ENCODE results near the gene SOWAHC. TPM values are rescaled to one million over a fixed set of nuclear protein-coding genes. Genes with fewer than 3 reads are reported as not detected.

SOWAHC gene
- total RNA-seq, 1 donor from 2014 or later = 16.5 TPM

GRCh38 chr2:109644571-109645275 lies 30.6 kb downstream of the SOWAHC start:
- Mint-ChIP-seq H3K4me1 (ENCODE audit: low read depth, unreplicated experiment) (peaks cover 22% of the 10 kb centered on the region), H3K36me3 (ENCODE audit: low read depth, unreplicated experiment) (no peaks in the 10 kb centered on the region), H3K4me3 (ENCODE audit: unreplicated experiment) (no peak overlapping the region), H3K9me3 (ENCODE audit: unreplicated experiment) (no peaks in the 10 kb centered on the region), H3K27ac (ENCODE audit: unreplicated experiment) (peak overlapping the region; percentile 85), H3K27me3 (ENCODE audit: low read depth, unreplicated experiment) (no peaks in the 10 kb centered on the region)
- no peak overlapping the region for H3K9ac ChIP-seq (ENCODE audit: low read length)
- H3K4me3 ChIP-seq (ENCODE audit: insufficient read depth, low read depth, low read length) = no peak overlapping the region
- peaks cover 7% of the 10 kb centered on the region for H3K4me1 ChIP-seq (ENCODE audit: insufficient read depth, low read length)
- peak overlapping the region; percentile 59 for H2AFZ ChIP-seq (ENCODE audit: low read depth, low read length)
- TF ChIP-seq EZH2 (IDR thresholded peaks at IDR 0.05; ENCODE audit: insufficient read depth, low read length) (no peak), CTCF (IDR thresholded peaks at IDR 0.05; ENCODE audit: insufficient read depth, low read depth, low read length) (no peak)
- H3K79me2 ChIP-seq (ENCODE audit: insufficient read depth, low read length) = no peaks in the 10 kb centered on the region
- no peak for DNase-seq (ENCODE audit: low read depth)
- no peak for FAIRE-seq
- H4K20me1 ChIP-seq (ENCODE audit: insufficient read depth, low read length) = no peaks in the 10 kb centered on the region
- H3K36me3 ChIP-seq (ENCODE audit: insufficient read depth, low read length) = no peaks in the 10 kb centered on the region
- H3K9me3 ChIP-seq (ENCODE audit: insufficient read depth, low read depth, low read length) = no peaks in the 10 kb centered on the region
- peak overlapping the region; percentile 51 for H3K4me2 ChIP-seq (ENCODE audit: low read length)
- H3K27me3 ChIP-seq (ENCODE audit: insufficient read depth, low read length) = no peaks in the 10 kb centered on the region
- H3K27ac ChIP-seq (ENCODE audit: low read depth, low read length) = no peak overlapping the region

GRCh38 chr2:109645412-109646184 lies 31.4 kb downstream of the SOWAHC start:
- Mint-ChIP-seq H3K4me3 (ENCODE audit: unreplicated experiment) (no peak overlapping the region), H3K9me3 (ENCODE audit: unreplicated experiment) (no peaks in the 10 kb centered on the region), H3K36me3 (ENCODE audit: low read depth, unreplicated experiment) (no peaks in the 10 kb centered on the region), H3K4me1 (ENCODE audit: low read depth, unreplicated experiment) (peaks cover 22% of the 10 kb centered on the region), H3K27me3 (ENCODE audit: low read depth, unreplicated experiment) (no peaks in the 10 kb centered on the region), H3K27ac (ENCODE audit: unreplicated experiment) (peak overlapping the region; percentile 85)
- FAIRE-seq (no peak), DNase-seq (ENCODE audit: low read depth) (no peak)
- peaks cover 7% of the 10 kb centered on the region for H3K4me1 ChIP-seq (ENCODE audit: insufficient read depth, low read length)
- no peak overlapping the region for H3K27ac ChIP-seq (ENCODE audit: low read depth, low read length)
- no peak overlapping the region for H3K4me2 ChIP-seq (ENCODE audit: low read length)
- no peaks in the 10 kb centered on the region for H4K20me1 ChIP-seq (ENCODE audit: insufficient read depth, low read length)
- H3K79me2 ChIP-seq (ENCODE audit: insufficient read depth, low read length) = no peaks in the 10 kb centered on the region
- no peaks in the 10 kb centered on the region for H3K9me3 ChIP-seq (ENCODE audit: insufficient read depth, low read depth, low read length)
- no peak overlapping the region for H2AFZ ChIP-seq (ENCODE audit: low read depth, low read length)
- no peaks in the 10 kb centered on the region for H3K27me3 ChIP-seq (ENCODE audit: insufficient read depth, low read length)
- no peak for TF ChIP-seq EZH2 (IDR thresholded peaks at IDR 0.05; ENCODE audit: insufficient read depth, low read length)
- no peak for TF ChIP-seq CTCF (IDR thresholded peaks at IDR 0.05; ENCODE audit: insufficient read depth, low read depth, low read length)
- no peak overlapping the region for H3K9ac ChIP-seq (ENCODE audit: low read length)
- H3K4me3 ChIP-seq (ENCODE audit: insufficient read depth, low read depth, low read length) = no peak overlapping the region
- no peaks in the 10 kb centered on the region for H3K36me3 ChIP-seq (ENCODE audit: insufficient read depth, low read length)

Measured in astrocyte (in vitro differentiated cells and primary cell).